Endothelial cell of umbilical vein (primary cell): ENCODE measurements around the gene MAP2K5.

ENCODE experiments used
- EZH2 ChIP-seq: IDR thresholded peaks from 2 replicates; pipeline ENCODE4 v1.6.1; 2012; ENCODE audit warnings: borderline replicate concordance, low read depth, mild to moderate bottlenecking, moderate library complexity, low read length, inconsistent platforms; ENCODE audit not compliant: severe bottlenecking
- GATA2 ChIP-seq: IDR thresholded peaks from 2 replicates; pipeline ENCODE4 v1.7.0; 2011; ENCODE audit warnings: low read depth, mild to moderate bottlenecking, moderate library complexity, mixed read lengths, low read length; ENCODE audit not compliant: insufficient read length, insufficient read depth
- JUN ChIP-seq: IDR thresholded peaks from 2 replicates; pipeline ENCODE4 v1.6.1; 2011; ENCODE audit warnings: borderline replicate concordance, low read depth; ENCODE audit not compliant: insufficient read length, insufficient read depth
- MYC ChIP-seq: IDR thresholded peaks from one replicate; pipeline ENCODE4 v1.6.1; 2011; ENCODE audit warnings: mild to moderate bottlenecking, low read depth, low read length
- POLR2A ChIP-seq: IDR thresholded peaks from 2 replicates; pipeline ENCODE4 v1.6.1; 2012; ENCODE audit warnings: low read depth, mild to moderate bottlenecking, control low read depth, low read length
- TF ChIP-seq, protein P1 (sequence below), 2 donors: IDR thresholded peaks; 1 replicate in 1 of 2; 2 replicates in 1 of 2; pipeline ENCODE4 v1.5.1; 2011; ENCODE audit warnings: low read length in 2 of 2, mild to moderate bottlenecking in 2 of 2, moderate library complexity in 2 of 2, control low read depth in 1 of 2, inconsistent platforms in 1 of 2, low read depth in 1 of 2; ENCODE audit not compliant: insufficient read depth in 1 of 2; ENCODE audit errors: extremely low read depth in 1 of 2
- TF ChIP-seq, protein P2 (sequence below): IDR thresholded peaks from 2 replicates; pipeline ENCODE4 v1.6.1; 2011; ENCODE audit not compliant: insufficient read depth, insufficient read length

DNA sequence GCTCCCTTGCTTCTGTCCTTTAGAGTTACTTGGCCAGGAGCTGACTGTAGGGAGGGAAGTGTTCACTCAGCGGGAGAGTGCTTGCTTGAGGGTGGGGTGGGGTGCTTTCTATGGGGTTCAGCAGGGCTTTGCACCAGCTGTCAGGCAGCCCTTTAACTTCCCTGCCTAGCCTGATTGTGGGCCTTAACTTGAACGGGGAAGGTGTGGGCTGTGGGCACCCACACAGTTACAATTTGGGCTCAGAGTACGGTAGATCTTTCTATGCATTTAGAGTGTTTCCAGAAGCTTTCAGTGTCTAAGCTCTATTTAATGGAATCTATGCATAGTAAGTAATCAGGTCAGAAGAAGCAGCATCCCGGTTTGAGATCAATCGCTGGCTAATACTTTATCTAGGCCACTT lies 234.6 kb downstream of the MAP2K5 start:
- TF ChIP-seq, protein P1, sequence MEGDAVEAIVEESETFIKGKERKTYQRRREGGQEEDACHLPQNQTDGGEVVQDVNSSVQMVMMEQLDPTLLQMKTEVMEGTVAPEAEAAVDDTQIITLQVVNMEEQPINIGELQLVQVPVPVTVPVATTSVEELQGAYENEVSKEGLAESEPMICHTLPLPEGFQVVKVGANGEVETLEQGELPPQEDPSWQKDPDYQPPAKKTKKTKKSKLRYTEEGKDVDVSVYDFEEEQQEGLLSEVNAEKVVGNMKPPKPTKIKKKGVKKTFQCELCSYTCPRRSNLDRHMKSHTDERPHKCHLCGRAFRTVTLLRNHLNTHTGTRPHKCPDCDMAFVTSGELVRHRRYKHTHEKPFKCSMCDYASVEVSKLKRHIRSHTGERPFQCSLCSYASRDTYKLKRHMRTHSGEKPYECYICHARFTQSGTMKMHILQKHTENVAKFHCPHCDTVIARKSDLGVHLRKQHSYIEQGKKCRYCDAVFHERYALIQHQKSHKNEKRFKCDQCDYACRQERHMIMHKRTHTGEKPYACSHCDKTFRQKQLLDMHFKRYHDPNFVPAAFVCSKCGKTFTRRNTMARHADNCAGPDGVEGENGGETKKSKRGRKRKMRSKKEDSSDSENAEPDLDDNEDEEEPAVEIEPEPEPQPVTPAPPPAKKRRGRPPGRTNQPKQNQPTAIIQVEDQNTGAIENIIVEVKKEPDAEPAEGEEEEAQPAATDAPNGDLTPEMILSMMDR (IDR thresholded peaks at IDR 0.05; ENCODE audit: extremely low read depth in 1 of 2, insufficient read depth in 1 of 2, low read depth in 1 of 2, low read length in 2 of 2), result no peak
- TF ChIP-seq EZH2 (no peak), MYC (no peak), POLR2A (no peak), GATA2 (no peak), JUN (no peak)
- TF ChIP-seq, protein P2, sequence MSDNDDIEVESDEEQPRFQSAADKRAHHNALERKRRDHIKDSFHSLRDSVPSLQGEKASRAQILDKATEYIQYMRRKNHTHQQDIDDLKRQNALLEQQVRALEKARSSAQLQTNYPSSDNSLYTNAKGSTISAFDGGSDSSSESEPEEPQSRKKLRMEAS, result no peak
